Keratinocyte (primary cell): Measurements from ENCODE around the gene DGLUCY.

Source experiments
- EZH2 ChIP-seq: IDR thresholded peaks from one replicate; pipeline ENCODE4 v1.6.1; 2012; ENCODE audit warnings: inconsistent platforms, mild to moderate bottlenecking, low read length, moderate library complexity
- TF ChIP-seq, protein P1 (sequence below), 3 experiments: IDR thresholded peaks in 1 of 3; conservative IDR thresholded peaks in 1 of 3; optimal IDR thresholded peaks in 1 of 3; 2 replicates in 2 of 3; 3 replicates in 1 of 3; pipeline versions ENCODE3 to v1.5.1; 2011; ENCODE audit warnings: low read length in 3 of 3, mild to moderate bottlenecking in 3 of 3, moderate library complexity in 2 of 3, control low read depth in 1 of 3, inconsistent platforms in 1 of 3; ENCODE audit not compliant: insufficient read depth in 2 of 3; ENCODE audit errors: extremely low read depth in 1 of 3

DNA sequence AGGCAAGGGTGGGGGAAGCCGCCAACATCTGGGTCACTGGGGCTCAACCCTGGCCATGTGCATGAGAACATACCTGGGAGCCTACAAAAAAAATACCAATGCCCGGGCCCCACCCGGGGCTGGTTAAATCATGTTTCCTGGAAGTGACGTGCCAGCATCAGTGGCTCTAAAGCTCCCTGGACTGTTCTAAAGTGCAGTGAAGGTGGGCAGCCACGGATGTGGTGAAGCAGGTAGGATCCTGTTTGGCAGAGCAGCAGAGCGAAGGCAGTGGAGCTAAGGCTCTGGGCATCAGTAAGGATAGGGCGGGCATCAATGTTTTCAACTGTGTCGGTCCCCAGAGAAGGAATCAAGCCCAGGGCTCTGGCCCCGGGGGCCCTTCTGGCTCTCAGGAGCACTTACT is 131.2 kb downstream of the DGLUCY start:
- TF ChIP-seq, protein P1, sequence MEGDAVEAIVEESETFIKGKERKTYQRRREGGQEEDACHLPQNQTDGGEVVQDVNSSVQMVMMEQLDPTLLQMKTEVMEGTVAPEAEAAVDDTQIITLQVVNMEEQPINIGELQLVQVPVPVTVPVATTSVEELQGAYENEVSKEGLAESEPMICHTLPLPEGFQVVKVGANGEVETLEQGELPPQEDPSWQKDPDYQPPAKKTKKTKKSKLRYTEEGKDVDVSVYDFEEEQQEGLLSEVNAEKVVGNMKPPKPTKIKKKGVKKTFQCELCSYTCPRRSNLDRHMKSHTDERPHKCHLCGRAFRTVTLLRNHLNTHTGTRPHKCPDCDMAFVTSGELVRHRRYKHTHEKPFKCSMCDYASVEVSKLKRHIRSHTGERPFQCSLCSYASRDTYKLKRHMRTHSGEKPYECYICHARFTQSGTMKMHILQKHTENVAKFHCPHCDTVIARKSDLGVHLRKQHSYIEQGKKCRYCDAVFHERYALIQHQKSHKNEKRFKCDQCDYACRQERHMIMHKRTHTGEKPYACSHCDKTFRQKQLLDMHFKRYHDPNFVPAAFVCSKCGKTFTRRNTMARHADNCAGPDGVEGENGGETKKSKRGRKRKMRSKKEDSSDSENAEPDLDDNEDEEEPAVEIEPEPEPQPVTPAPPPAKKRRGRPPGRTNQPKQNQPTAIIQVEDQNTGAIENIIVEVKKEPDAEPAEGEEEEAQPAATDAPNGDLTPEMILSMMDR (optimal IDR thresholded peaks at IDR 0.05 in 1 of 3, IDR thresholded peaks at IDR 0.05 in 1 of 3, conservative IDR thresholded peaks at IDR 0.05 in 1 of 3; ENCODE audit: extremely low read depth in 1 of 3, insufficient read depth in 2 of 3, low read length in 3 of 3) = no peak
- no peak for TF ChIP-seq EZH2
